B cell (primary cell): ENCODE results near the gene SPHK1. TPM values are rescaled to one million over a fixed set of nuclear protein-coding genes. Genes with fewer than 3 reads are reported as not detected.
A peak's percentile ranks its signal among the peaks of the same experiment; 100 is the strongest.

Source experiments
- ATAC-seq: fragments of 200-7000 bp; cut with Tn5 transposase; one replicate; pipeline ENCODE4 v1.10.0; 2021; ENCODE audit warnings: low read depth, mild to moderate bottlenecking, moderate number of reproducible peaks, moderate library complexity
- CTCF ChIA-PET: fragments of 350-600 bp; sonication (Branson Sonifier 250); formaldehyde crosslinking; loops from one replicate; lab custom pipeline; 2021; ENCODE audit warnings: antibody characterized with exemption, inconsistent platforms; lab: Charles Lee
- POLR2A ChIA-PET: fragments of 350-600 bp; sonication (Branson Sonifier 250); formaldehyde crosslinking; loops from one replicate; lab custom pipeline; 2021; ENCODE audit warnings: antibody characterized with exemption; lab: Charles Lee
- DNase-seq: peaks from one replicate; pipeline ENCODE4 v3.0.0; 2013
- H2AFZ ChIP-seq: 2 replicates; pipeline ENCODE4 v1.6.1; 2012; ENCODE audit warnings: mild to moderate bottlenecking, low read depth, low read length; ENCODE audit not compliant: insufficient read depth, poor library complexity, severe bottlenecking
- H3K27ac ChIP-seq, 2 donors: 1 replicate in 1 of 2; 2 replicates in 1 of 2; pipeline ENCODE4 v1.5.1; 2012 to 2013; ENCODE audit warnings: low read length in 2 of 2, mild to moderate bottlenecking in 2 of 2, moderate library complexity in 1 of 2
- H3K27me3 ChIP-seq, 4 experiments: fragments of 200-600 bp in 1 of 4; sonication (generic) in 1 of 4; replicated peaks in 1 of 4; 1 replicate in 2 of 4; 2 replicates in 2 of 4; pipeline versions ENCODE4 v1.6.1 to v1.7.0; 2013 to 2016; ENCODE audit warnings: low read length in 3 of 4, mild to moderate bottlenecking in 2 of 4, mixed read lengths in 1 of 4, moderate library complexity in 1 of 4; ENCODE audit not compliant: insufficient read depth in 4 of 4, control insufficient read depth in 3 of 4; ENCODE audit errors: control extremely low read depth in 1 of 4
- H3K36me3 ChIP-seq, 2 experiments: replicated peaks in 1 of 2; 1 replicate in 1 of 2; 2 replicates in 1 of 2; pipeline versions ENCODE4 v1.6.1 to v1.7.1; 2013; ENCODE audit warnings: low read length in 1 of 2; ENCODE audit not compliant: insufficient read depth in 2 of 2, control insufficient read depth in 1 of 2; ENCODE audit errors: control extremely low read depth in 1 of 2, extremely low read depth in 1 of 2
- H3K4me1 ChIP-seq, 2 donors: fragments of 200-600 bp in 1 of 2; sonication (generic) in 1 of 2; 1 replicate in 1 of 2; 2 replicates in 1 of 2; pipeline versions ENCODE4 v1.5.1 to v1.6.1; 2013 to 2017; ENCODE audit warnings: low read length in 2 of 2; ENCODE audit not compliant: control insufficient read depth in 2 of 2, insufficient read depth in 2 of 2
- H3K4me2 ChIP-seq: replicated peaks from 2 replicates; pipeline ENCODE3; 2012; ENCODE audit warnings: mild to moderate bottlenecking, low read depth, low read length; ENCODE audit not compliant: poor library complexity, severe bottlenecking
- H3K4me3 ChIP-seq, 5 experiments: fragments of 200-600 bp in 1 of 5; sonication (generic) in 1 of 5; 1 replicate in 3 of 5; 2 replicates in 2 of 5; pipeline versions ENCODE4 v1.5.1 to v1.7.0; 2011 to 2016; ENCODE audit warnings: low read length in 4 of 5, mild to moderate bottlenecking in 4 of 5, low read depth in 2 of 5, control low read depth in 1 of 5, moderate library complexity in 1 of 5; ENCODE audit not compliant: insufficient read depth in 1 of 5; ENCODE audit errors: control extremely low read depth in 1 of 5, extremely low read depth in 1 of 5
- H3K79me2 ChIP-seq: fragments of 200-600 bp; sonication (generic); one replicate; pipeline ENCODE4 v1.6.0; 2016; ENCODE audit warnings: low read length; ENCODE audit not compliant: control insufficient read depth, insufficient read depth
- H3K9ac ChIP-seq: fragments of 200-600 bp; sonication (generic); 2 replicates; pipeline ENCODE4 v1.6.1; 2017; ENCODE audit warnings: mild to moderate bottlenecking, low read length, moderate library complexity
- H3K9me3 ChIP-seq, 3 donors: one replicate each; pipeline versions ENCODE4 v1.6.1 to v1.7.1; 2013; ENCODE audit warnings: low read length in 2 of 3; ENCODE audit not compliant: control insufficient read depth in 2 of 3, insufficient read depth in 1 of 3; ENCODE audit errors: control extremely low read depth in 1 of 3
- H4K20me1 ChIP-seq: 2 replicates; pipeline ENCODE4 v1.6.0; 2012; ENCODE audit warnings: mild to moderate bottlenecking, low read length; ENCODE audit not compliant: insufficient read depth, control insufficient read depth, poor library complexity, severe bottlenecking
- H3K27ac Mint-ChIP-seq: one replicate; pipeline ENCODE4 v1.8.0; 2021; ENCODE audit warnings: mixed read lengths
- H3K27me3 Mint-ChIP-seq: one replicate; pipeline ENCODE4 v1.8.0; 2021; ENCODE audit warnings: mixed read lengths
- H3K4me1 Mint-ChIP-seq: one replicate; pipeline ENCODE4 v1.8.0; 2021; ENCODE audit warnings: mixed read lengths
- H3K4me3 Mint-ChIP-seq: one replicate; pipeline ENCODE4 v1.8.0; 2021; ENCODE audit warnings: mixed read lengths
- H3K9me3 Mint-ChIP-seq: one replicate; pipeline ENCODE4 v1.8.0; 2022; ENCODE audit warnings: mixed read lengths; ENCODE audit not compliant: insufficient read depth
- EZH2 ChIP-seq: IDR thresholded peaks from 2 replicates; pipeline ENCODE4 v1.6.1; 2012; ENCODE audit warnings: borderline replicate concordance, low read depth, mild to moderate bottlenecking, moderate library complexity, low read length; ENCODE audit not compliant: insufficient read depth, poor library complexity, severe bottlenecking
- WGBS: methylation state at CpG from one replicate; pipeline ENCODE4 v1.1.5; 2013; ENCODE audit warnings: missing lambda C conversion rate; ENCODE audit not compliant: insufficient coverage; 5-methylcytosine and 5-hydroxymethylcytosine counted together
- intact Hi-C: fragments of 100-400 bp; cut with micrococcal nuclease; formaldehyde crosslinking; loops from one replicate; pipeline ENCODE4 v1.10.0; 2022
- polyA plus RNA-seq: library from polyadenylated mRNA; depleted of rRNA; stranded (reverse); fragments of >200 nt; gene quantifications from 2 replicates; pipeline ENCODE4 v1.2.3, GENCODE V29; 2012
- total RNA-seq, 2 donors: library from RNA; stranded (reverse); fragments of 120-200 nt in 1 of 2; gene quantifications; 1 replicate in 1 of 2; 2 replicates in 1 of 2; pipeline versions ENCODE4 v1.2.3 to v1.2.4, GENCODE V29; 2013 to 2022
- TF ChIP-seq, protein P1 (sequence below): fragments of 200-600 bp; IDR thresholded peaks from one replicate; pipeline ENCODE4 v1.8.0; 2022; ENCODE audit warnings: antibody characterized with exemption, mild to moderate bottlenecking

SPHK1 gene
- total and polyA plus RNA-seq, 2 donors (not counting 1 experiment from before 2014, with no cell fraction given) = 1.1 to 2.4 TPM

DNA sequence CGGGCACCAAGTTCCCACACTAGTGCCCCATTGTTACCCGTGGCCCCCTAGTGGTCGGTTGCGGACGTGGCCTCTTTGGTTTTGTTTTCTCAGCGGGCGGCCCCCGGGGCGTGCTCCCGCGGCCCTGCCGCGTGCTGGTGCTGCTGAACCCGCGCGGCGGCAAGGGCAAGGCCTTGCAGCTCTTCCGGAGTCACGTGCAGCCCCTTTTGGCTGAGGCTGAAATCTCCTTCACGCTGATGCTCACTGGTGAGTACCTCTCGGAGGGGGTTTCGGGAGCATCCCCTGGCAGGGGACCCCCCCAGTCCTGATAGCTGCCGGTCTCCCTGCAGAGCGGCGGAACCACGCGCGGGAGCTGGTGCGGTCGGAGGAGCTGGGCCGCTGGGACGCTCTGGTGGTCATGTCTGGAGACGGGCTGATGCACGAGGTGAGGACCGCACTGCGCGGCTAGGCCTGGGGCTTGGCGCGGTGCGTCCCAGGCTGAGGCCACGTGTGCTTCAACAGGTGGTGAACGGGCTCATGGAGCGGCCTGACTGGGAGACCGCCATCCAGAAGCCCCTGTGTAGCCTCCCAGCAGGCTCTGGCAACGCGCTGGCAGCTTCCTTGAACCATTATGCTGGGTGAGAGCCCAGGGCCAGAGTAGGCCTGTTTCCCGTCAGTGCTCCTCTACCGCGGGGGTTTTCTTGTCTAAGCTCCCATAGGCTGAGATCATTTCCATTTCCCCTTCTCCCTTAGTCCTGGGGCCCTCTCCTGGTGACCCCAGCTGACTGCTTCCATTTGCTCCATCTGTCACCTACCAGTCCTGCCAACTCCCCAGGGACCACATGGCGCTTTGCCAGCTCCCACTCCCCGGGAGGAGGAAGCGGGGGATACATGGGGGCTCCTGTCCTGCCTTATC, 1.7 kb downstream of the SPHK1 start:
- Mint-ChIP-seq H3K9me3 (no peaks in the 10 kb centered on the region), H3K27me3 (peaks cover 7% of the 10 kb centered on the region), H3K27ac (no peak overlapping the region), H3K4me1 (peaks cover 17% of the 10 kb centered on the region), H3K4me3 (peak overlapping the region; percentile 78)
- Histone ChIP-seq H2AFZ (peak overlapping the region; percentile 85), H3K4me2 (peak overlapping the region; percentile 100), H3K9ac (peak overlapping the region; percentile 70), H3K27ac (no peak overlapping the region), H3K36me3 (peaks cover 0 to 11% of the 10 kb centered on the region in 2 experiments), H3K4me3 (peak overlapping the region in 4 of 5 experiments; percentile 40 to 71 (median 60)), H3K9me3 (no peaks in the 10 kb centered on the region), H3K27me3 (peaks cover 0 to 24% (median 8%) of the 10 kb centered on the region in 4 experiments), H4K20me1 (peaks cover 11% of the 10 kb centered on the region), H3K4me1 (peaks cover 26 to 29% of the 10 kb centered on the region in 2 donors), H3K79me2 (no peaks in the 10 kb centered on the region)
- ChIA-PET POLR2A (interaction anchor here (0.7 to 2.0 kb wide), 4 partner anchors 12 to 119 kb away, joined by 4 to 12 read pairs (median 5); partner anchors contain the start of gene PRPSAP1), CTCF (interaction anchor here (0.8 to 10.1 kb wide), 19 partner anchors 9 to 172 kb away, joined by 3 to 94 read pairs (median 5); partner anchors contain the start of genes PRPSAP1 and UBE2O)
- WGBS = 50% methylated on average over 52 of the region's 52 CpGs
- DNase-seq = peak; percentile 89
- intact Hi-C loops = no loop called here
- TF ChIP-seq EZH2 = no peak
- TF ChIP-seq, protein P1, sequence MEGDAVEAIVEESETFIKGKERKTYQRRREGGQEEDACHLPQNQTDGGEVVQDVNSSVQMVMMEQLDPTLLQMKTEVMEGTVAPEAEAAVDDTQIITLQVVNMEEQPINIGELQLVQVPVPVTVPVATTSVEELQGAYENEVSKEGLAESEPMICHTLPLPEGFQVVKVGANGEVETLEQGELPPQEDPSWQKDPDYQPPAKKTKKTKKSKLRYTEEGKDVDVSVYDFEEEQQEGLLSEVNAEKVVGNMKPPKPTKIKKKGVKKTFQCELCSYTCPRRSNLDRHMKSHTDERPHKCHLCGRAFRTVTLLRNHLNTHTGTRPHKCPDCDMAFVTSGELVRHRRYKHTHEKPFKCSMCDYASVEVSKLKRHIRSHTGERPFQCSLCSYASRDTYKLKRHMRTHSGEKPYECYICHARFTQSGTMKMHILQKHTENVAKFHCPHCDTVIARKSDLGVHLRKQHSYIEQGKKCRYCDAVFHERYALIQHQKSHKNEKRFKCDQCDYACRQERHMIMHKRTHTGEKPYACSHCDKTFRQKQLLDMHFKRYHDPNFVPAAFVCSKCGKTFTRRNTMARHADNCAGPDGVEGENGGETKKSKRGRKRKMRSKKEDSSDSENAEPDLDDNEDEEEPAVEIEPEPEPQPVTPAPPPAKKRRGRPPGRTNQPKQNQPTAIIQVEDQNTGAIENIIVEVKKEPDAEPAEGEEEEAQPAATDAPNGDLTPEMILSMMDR = peak; percentile 91
- ATAC-seq = peak; percentile 45
